ENCODE data around the gene CABLES1. TPM values are rescaled to one million over a fixed set of nuclear protein-coding genes. Genes with fewer than 3 reads are reported as not detected.

The CABLES1 gene
- total RNA-seq, 1 donor from 2014 or later, result 2.3 TPM

GRCh38 chr18:23196119-23197007 lies 61.1 kb downstream of the CABLES1 start:
- Mint-ChIP-seq H3K4me3 (no peak overlapping the region), H3K4me1 (peaks cover 22% of the 10 kb centered on the region), H3K36me3 (ENCODE audit: low read depth) (no peaks in the 10 kb centered on the region), H3K9me3 (no peaks in the 10 kb centered on the region), H3K27me3 (ENCODE audit: low read depth) (no peaks in the 10 kb centered on the region), H3K27ac (ENCODE audit: unreplicated experiment) (peak overlapping the region; percentile 31)
- TF ChIP-seq CTCF (conservative IDR thresholded peaks at IDR 0.05), result no peak
- no peak for DNase-seq (ENCODE audit: low read depth, low spot score)

DNA sequence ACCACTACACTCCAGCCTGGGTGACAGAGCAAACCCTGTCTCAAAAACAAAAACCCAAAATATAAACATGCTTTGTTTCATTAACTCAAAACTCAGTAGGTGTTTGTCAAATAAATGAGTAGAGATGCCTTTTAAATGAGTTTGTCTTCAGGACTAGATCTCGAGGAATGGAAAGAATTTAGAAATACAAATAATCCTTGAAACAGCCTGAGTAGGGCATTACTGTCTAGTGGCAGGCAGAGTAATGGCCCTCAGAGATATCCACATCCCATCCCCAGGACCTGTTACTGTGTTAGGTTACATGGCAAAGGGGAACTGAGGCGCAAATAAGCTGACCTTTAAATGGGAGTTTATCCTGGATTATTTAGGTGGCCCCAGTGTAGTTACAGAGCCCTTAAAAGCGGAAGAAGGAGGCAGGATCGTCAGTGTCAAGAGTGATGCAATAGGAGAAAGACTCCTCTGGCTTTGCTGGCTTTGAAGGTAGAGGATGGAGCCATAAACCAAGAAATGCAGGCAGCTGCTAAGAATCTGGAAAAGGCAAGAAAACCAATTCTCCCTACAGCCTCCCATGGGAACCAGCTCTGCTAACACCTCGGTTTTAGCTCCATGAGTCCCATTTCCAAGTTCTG lies 63.0 kb downstream of the CABLES1 start:
- H3K27ac Mint-ChIP-seq (ENCODE audit: unreplicated experiment), result no peak overlapping the region

GRCh38 chr18:23200756-23201155 lies 65.5 kb downstream of the CABLES1 start:
- Mint-ChIP-seq H3K4me3 (no peak overlapping the region), H3K36me3 (ENCODE audit: low read depth) (no peaks in the 10 kb centered on the region), H3K9me3 (no peaks in the 10 kb centered on the region), H3K27me3 (ENCODE audit: low read depth) (no peaks in the 10 kb centered on the region), H3K27ac (ENCODE audit: unreplicated experiment) (no peak overlapping the region), H3K4me1 (peaks cover 6% of the 10 kb centered on the region)
- no peak for TF ChIP-seq CTCF (conservative IDR thresholded peaks at IDR 0.05)
- DNase-seq (ENCODE audit: low read depth, low spot score), result no peak

More for the DNA sequence above, 63.0 kb downstream of the CABLES1 start:
- H3K4me3 Mint-ChIP-seq, result no peak overlapping the region
- no peak for TF ChIP-seq CTCF (conservative IDR thresholded peaks at IDR 0.05)
- no peaks in the 10 kb centered on the region for H3K9me3 Mint-ChIP-seq
- H3K27me3 Mint-ChIP-seq (ENCODE audit: low read depth), result no peaks in the 10 kb centered on the region
- H3K4me1 Mint-ChIP-seq, result peaks cover 22% of the 10 kb centered on the region
- DNase-seq (ENCODE audit: low read depth, low spot score), result no peak
- H3K36me3 Mint-ChIP-seq (ENCODE audit: low read depth), result no peaks in the 10 kb centered on the region

- H3K27ac Mint-ChIP-seq (ENCODE audit: unreplicated experiment), result no peak overlapping the region
- no peak for TF ChIP-seq CTCF (conservative IDR thresholded peaks at IDR 0.05)
- DNase-seq (ENCODE audit: low read depth, low spot score), result no peak
- no peak overlapping the region for H3K4me3 Mint-ChIP-seq
- H3K36me3 Mint-ChIP-seq (ENCODE audit: low read depth), result no peaks in the 10 kb centered on the region
- no peaks in the 10 kb centered on the region for H3K27me3 Mint-ChIP-seq (ENCODE audit: low read depth)
- H3K4me1 Mint-ChIP-seq, result no peaks in the 10 kb centered on the region
- no peaks in the 10 kb centered on the region for H3K9me3 Mint-ChIP-seq
Measured at GRCh38 chr18:23201741-23202140, 66.5 kb downstream of the CABLES1 start.

DNA sequence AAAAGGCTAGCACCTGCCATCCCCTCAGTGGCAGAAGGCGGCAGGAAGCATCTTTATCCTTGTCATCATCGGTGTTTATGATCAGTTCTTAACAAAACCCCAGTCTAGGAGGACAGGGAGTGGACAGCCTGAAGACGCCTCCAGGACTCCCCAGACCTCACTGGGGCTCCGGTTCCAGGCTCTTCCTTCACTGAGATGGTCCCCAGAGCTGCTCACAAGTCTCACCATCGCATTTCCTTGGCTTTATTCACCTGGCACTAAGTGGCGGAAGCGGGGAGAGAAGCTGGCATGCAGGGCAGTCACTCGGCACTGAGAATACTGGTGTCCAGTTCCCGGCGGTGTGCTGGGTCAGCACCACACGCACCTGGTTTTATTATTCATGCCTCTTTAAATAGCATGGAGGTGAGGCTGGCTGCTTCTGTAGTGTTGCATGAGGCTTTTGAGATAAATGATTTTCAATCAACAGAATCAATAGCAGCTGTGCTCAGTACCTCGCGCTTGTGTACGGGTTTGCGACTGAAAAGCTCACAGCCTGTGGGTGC lies 68.7 kb downstream of the CABLES1 start:
- Mint-ChIP-seq H3K4me1 (no peaks in the 10 kb centered on the region), H3K9me3 (peaks cover 8% of the 10 kb centered on the region), H3K27me3 (ENCODE audit: low read depth) (no peaks in the 10 kb centered on the region), H3K4me3 (no peak overlapping the region), H3K27ac (ENCODE audit: unreplicated experiment) (no peak overlapping the region), H3K36me3 (ENCODE audit: low read depth) (peaks cover 2% of the 10 kb centered on the region)
- no peak for TF ChIP-seq CTCF (conservative IDR thresholded peaks at IDR 0.05)
- no peak for DNase-seq (ENCODE audit: low read depth, low spot score)

Data from neural crest cell (in vitro differentiated cells).